SK-N-SH treated with all-trans-retinoic acid at 6 μM for 48 hours (cell line): ENCODE measurements around the gene THRB.

Experiments
- ATAC-seq: fragments of 200-7000 bp; cut with Tn5 transposase; 3 replicates; pipeline ENCODE4 v1.9.1; 2020; ENCODE audit warnings: mild to moderate bottlenecking, moderate library complexity
- BACH2 ChIP-seq: fragments of 250-450 bp; sonication (Bioruptor Pico); IDR thresholded peaks from 2 replicates; pipeline ENCODE4 v1.9.0; 2021; ENCODE audit warnings: mild to moderate bottlenecking, borderline replicate concordance
- CREB5 ChIP-seq: fragments of 250-450 bp; sonication (Bioruptor Pico); IDR thresholded peaks from 2 replicates; pipeline ENCODE4 v1.5.1; 2020; ENCODE audit warnings: low read depth, mild to moderate bottlenecking, moderate library complexity
- CSDC2 ChIP-seq: fragments of 250-450 bp; sonication (Bioruptor Pico); IDR thresholded peaks from 2 replicates; pipeline ENCODE4 v1.5.0; 2020; ENCODE audit warnings: mild to moderate bottlenecking, moderate library complexity
- CSRNP3 ChIP-seq: fragments of 250-450 bp; sonication (Bioruptor Pico); IDR thresholded peaks from 2 replicates; pipeline ENCODE4 v1.5.1; 2021; ENCODE audit warnings: mild to moderate bottlenecking, moderate library complexity
- ESRRG ChIP-seq: fragments of 250-450 bp; sonication (Bioruptor Pico); IDR thresholded peaks from 2 replicates; pipeline ENCODE4 v1.6.1; 2021; ENCODE audit warnings: mild to moderate bottlenecking
- ISL1 ChIP-seq: fragments of 250-450 bp; sonication (Bioruptor Pico); IDR thresholded peaks from 2 replicates; pipeline ENCODE4 v2.1.2; 2022; ENCODE audit warnings: mild to moderate bottlenecking, moderate library complexity
- OSR1 ChIP-seq: fragments of 250-450 bp; sonication (Bioruptor Pico); IDR thresholded peaks from 2 replicates; pipeline ENCODE4 v1.8.0; 2022; ENCODE audit warnings: moderate library complexity, mild to moderate bottlenecking, inconsistent platforms
- PATZ1 ChIP-seq: fragments of 250-450 bp; sonication (Bioruptor Pico); IDR thresholded peaks from 2 replicates; pipeline ENCODE4 v1.8.0; 2020; ENCODE audit warnings: mild to moderate bottlenecking, moderate library complexity, borderline replicate concordance
- POU6F1 ChIP-seq: fragments of 250-450 bp; sonication (Bioruptor Pico); IDR thresholded peaks from 2 replicates; pipeline ENCODE4 v1.8.0; 2021; ENCODE audit warnings: low read depth, mild to moderate bottlenecking, moderate library complexity, borderline replicate concordance
- PPARA ChIP-seq: fragments of 250-450 bp; sonication (Bioruptor Pico); IDR thresholded peaks from 2 replicates; pipeline ENCODE4 v1.5.0; 2020; ENCODE audit warnings: mild to moderate bottlenecking, borderline replicate concordance
- RARB ChIP-seq: fragments of 250-450 bp; sonication (Bioruptor Pico); IDR thresholded peaks from 2 replicates; pipeline ENCODE4 v1.8.0; 2021; ENCODE audit warnings: mild to moderate bottlenecking, moderate library complexity
- SNAI2 ChIP-seq: fragments of 250-450 bp; sonication (Bioruptor Pico); IDR thresholded peaks from 2 replicates; pipeline ENCODE4 v1.5.0; 2020; ENCODE audit warnings: mild to moderate bottlenecking, moderate library complexity
- TOX ChIP-seq: fragments of 250-450 bp; sonication (Bioruptor Pico); IDR thresholded peaks from 2 replicates; pipeline ENCODE4 v1.8.0; 2021; ENCODE audit warnings: mild to moderate bottlenecking, moderate library complexity, borderline replicate concordance
- TSHZ2 ChIP-seq: fragments of 250-450 bp; sonication (Bioruptor Pico); IDR thresholded peaks from 2 replicates; pipeline ENCODE4 v1.5.0; 2020; ENCODE audit warnings: mild to moderate bottlenecking, moderate library complexity
- ZFP3 ChIP-seq: fragments of 250-450 bp; sonication (Bioruptor Pico); IDR thresholded peaks from 2 replicates; pipeline ENCODE4 v1.5.0; 2020; ENCODE audit warnings: mild to moderate bottlenecking, moderate library complexity
- ZFP30 ChIP-seq: fragments of 450-650 bp; formaldehyde crosslinking; IDR thresholded peaks from 2 replicates; pipeline ENCODE4 v1.5.0; 2022; ENCODE audit warnings: mild to moderate bottlenecking, moderate library complexity
- ZNF565 ChIP-seq: fragments of 450-650 bp; formaldehyde crosslinking; conservative IDR thresholded peaks from 2 replicates; pipeline ENCODE4 v1.5.0; 2020; ENCODE audit warnings: low read depth, mild to moderate bottlenecking, moderate library complexity
- ZNF8 ChIP-seq: fragments of 450-650 bp; formaldehyde crosslinking; IDR thresholded peaks from 2 replicates; pipeline ENCODE4 v1.5.0; 2020; ENCODE audit warnings: mild to moderate bottlenecking, moderate library complexity

The THRB gene

GRCh38 chr3:24451461-24452099, 43.1 kb downstream of the THRB start:
- ATAC-seq, result no peak
- TF ChIP-seq TOX (CRISPR knock-in tag) (no peak), ISL1 (CRISPR knock-in tag) (no peak), RARB (CRISPR knock-in tag) (no peak), OSR1 (no peak), PATZ1 (CRISPR knock-in tag) (no peak), CSRNP3 (CRISPR knock-in tag) (no peak), CREB5 (CRISPR knock-in tag) (no peak), ZNF565 (CRISPR knock-in tag) (no peak), ZNF8 (CRISPR knock-in tag) (no peak), BACH2 (CRISPR knock-in tag) (no peak), POU6F1 (CRISPR knock-in tag) (no peak), TSHZ2 (no peak)

GRCh38 chr3:24450160-24450907, 44.3 kb downstream of the THRB start:
- ATAC-seq, result no peak
- TF ChIP-seq ESRRG (CRISPR knock-in tag), result no peak
- no peak for TF ChIP-seq POU6F1 (CRISPR knock-in tag)
- TF ChIP-seq CSRNP3 (CRISPR knock-in tag), result no peak
- no peak for TF ChIP-seq PPARA (CRISPR knock-in tag)
- no peak for TF ChIP-seq ZNF8 (CRISPR knock-in tag)
- TF ChIP-seq ZFP3 (CRISPR knock-in tag), result no peak
- no peak for TF ChIP-seq PATZ1 (CRISPR knock-in tag)
- no peak for TF ChIP-seq ZFP30 (CRISPR knock-in tag)
- no peak for TF ChIP-seq CSDC2 (CRISPR knock-in tag)
- TF ChIP-seq SNAI2, result no peak
- TF ChIP-seq RARB (CRISPR knock-in tag), result no peak
- no peak for TF ChIP-seq OSR1
